GM23338 (cell line): Measurements from ENCODE around the gene ALDH3A2.

Experiments used
- EZH2 ChIP-seq: fragments of 200-600 bp; sonication (generic); IDR thresholded peaks from one replicate; pipeline ENCODE4 v1.8.0; 2017; ENCODE audit warnings: antibody characterized with exemption, mild to moderate bottlenecking, low read depth; ENCODE audit not compliant: unreplicated experiment
- EZH2phosphoT487 ChIP-seq: fragments of 200-600 bp; sonication (generic); IDR thresholded peaks from one replicate; pipeline ENCODE4 v1.8.1; 2018; ENCODE audit warnings: antibody characterized with exemption; ENCODE audit not compliant: unreplicated experiment
- TF ChIP-seq, protein P1 (sequence below), 2 experiments: fragments of 200-600 bp in 1 of 2; sonication (generic) in 1 of 2; conservative IDR thresholded peaks; 2 replicates each; pipeline versions ENCODE4 v1.5.1 to v1.6.1; 2016 to 2017; ENCODE audit warnings: antibody characterized with exemption in 2 of 2, low read depth in 2 of 2, mild to moderate bottlenecking in 2 of 2, moderate library complexity in 1 of 2
- TF ChIP-seq, protein P2 (sequence below): IDR thresholded peaks from one replicate; pipeline ENCODE4 v1.6.1; 2018; ENCODE audit warnings: antibody characterized with exemption; ENCODE audit not compliant: unreplicated experiment

DNA sequence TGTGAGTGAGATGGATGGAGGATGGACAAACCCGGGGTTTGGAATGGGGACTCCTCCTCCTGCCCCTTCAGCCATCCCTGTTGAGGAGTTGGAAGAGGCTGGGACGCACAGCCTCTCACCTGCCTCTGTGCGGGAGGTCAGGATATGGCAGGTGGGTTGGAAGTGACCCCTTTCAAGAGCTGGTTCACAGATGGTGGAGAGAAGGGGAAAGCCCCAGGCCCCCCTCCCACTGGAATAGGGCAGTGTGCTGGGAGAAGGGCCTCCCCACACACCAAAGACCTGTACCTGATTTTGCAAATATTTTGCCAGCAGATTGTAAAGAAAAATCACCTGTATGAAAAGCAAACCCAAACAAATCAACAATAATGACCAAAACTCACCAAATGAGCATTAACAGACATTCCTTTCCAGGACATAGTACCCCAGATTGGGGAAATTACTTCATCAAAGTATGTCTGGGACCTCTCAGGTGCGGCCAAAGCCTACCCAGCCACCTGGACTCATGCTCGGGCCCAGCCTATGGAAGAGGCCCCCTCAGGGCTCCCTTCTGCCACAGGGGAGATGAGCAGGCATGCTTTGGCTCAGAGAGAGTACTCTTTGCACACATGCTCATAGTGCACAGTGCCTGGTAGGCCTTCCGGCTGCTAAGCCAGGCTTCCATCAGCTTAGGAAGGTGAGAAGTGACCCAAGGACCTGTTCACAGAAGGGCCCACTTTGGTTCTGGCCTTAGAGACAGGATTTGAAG, 60.1 kb downstream of the ALDH3A2 start:
- TF ChIP-seq, protein P1, sequence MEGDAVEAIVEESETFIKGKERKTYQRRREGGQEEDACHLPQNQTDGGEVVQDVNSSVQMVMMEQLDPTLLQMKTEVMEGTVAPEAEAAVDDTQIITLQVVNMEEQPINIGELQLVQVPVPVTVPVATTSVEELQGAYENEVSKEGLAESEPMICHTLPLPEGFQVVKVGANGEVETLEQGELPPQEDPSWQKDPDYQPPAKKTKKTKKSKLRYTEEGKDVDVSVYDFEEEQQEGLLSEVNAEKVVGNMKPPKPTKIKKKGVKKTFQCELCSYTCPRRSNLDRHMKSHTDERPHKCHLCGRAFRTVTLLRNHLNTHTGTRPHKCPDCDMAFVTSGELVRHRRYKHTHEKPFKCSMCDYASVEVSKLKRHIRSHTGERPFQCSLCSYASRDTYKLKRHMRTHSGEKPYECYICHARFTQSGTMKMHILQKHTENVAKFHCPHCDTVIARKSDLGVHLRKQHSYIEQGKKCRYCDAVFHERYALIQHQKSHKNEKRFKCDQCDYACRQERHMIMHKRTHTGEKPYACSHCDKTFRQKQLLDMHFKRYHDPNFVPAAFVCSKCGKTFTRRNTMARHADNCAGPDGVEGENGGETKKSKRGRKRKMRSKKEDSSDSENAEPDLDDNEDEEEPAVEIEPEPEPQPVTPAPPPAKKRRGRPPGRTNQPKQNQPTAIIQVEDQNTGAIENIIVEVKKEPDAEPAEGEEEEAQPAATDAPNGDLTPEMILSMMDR (conservative IDR thresholded peaks at IDR 0.05; ENCODE audit: low read depth in 2 of 2) = no peak
- TF ChIP-seq, protein P2, sequence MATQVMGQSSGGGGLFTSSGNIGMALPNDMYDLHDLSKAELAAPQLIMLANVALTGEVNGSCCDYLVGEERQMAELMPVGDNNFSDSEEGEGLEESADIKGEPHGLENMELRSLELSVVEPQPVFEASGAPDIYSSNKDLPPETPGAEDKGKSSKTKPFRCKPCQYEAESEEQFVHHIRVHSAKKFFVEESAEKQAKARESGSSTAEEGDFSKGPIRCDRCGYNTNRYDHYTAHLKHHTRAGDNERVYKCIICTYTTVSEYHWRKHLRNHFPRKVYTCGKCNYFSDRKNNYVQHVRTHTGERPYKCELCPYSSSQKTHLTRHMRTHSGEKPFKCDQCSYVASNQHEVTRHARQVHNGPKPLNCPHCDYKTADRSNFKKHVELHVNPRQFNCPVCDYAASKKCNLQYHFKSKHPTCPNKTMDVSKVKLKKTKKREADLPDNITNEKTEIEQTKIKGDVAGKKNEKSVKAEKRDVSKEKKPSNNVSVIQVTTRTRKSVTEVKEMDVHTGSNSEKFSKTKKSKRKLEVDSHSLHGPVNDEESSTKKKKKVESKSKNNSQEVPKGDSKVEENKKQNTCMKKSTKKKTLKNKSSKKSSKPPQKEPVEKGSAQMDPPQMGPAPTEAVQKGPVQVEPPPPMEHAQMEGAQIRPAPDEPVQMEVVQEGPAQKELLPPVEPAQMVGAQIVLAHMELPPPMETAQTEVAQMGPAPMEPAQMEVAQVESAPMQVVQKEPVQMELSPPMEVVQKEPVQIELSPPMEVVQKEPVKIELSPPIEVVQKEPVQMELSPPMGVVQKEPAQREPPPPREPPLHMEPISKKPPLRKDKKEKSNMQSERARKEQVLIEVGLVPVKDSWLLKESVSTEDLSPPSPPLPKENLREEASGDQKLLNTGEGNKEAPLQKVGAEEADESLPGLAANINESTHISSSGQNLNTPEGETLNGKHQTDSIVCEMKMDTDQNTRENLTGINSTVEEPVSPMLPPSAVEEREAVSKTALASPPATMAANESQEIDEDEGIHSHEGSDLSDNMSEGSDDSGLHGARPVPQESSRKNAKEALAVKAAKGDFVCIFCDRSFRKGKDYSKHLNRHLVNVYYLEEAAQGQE = no peak
- no peak for TF ChIP-seq EZH2phosphoT487
- TF ChIP-seq EZH2 = no peak
